Right lobe of liver (tissue), 4 donors: ENCODE measurements around the gene TMPRSS11E.

ENCODE experiments used
- CTCF ChIP-seq, 4 donors: fragments of 200-600 bp in 3 of 4; fragments of 450-650 bp in 1 of 4; IDR thresholded peaks; one replicate each; pipeline versions ENCODE4 v1.5.1 to v1.8.0; 2016 to 2022; ENCODE audit warnings: antibody characterized with exemption in 4 of 4, mild to moderate bottlenecking in 2 of 4
- POLR2A ChIP-seq: fragments of 450-650 bp; IDR thresholded peaks from one replicate; pipeline ENCODE4 v1.6.1; 2017; ENCODE audit warnings: antibody characterized with exemption, mild to moderate bottlenecking
- donor health status: DM: no; HTN: no; CAD: no.
- donor health status: DM: no; HTN: no; CAD: no.
- donor health status: DM: no; HTN: yes; CAD: no.

DNA sequence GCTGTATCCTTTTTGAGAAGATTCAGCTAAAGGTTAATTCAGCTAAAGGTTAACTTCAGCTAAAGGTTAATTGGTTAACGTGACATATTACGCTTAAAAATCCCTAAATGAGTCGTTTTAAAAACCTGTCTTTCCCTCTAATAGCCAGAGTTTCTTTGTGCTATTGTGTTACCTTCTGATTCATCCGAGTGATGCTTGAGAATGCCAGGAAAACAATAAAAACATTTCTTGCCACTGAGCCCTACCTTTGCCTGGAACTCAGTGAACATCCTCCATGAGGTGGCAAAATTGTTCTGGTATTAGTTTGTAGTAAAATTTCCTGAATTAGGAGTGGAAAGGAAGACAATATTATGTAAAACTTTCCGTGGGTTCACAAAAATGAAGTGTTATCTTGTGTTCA, 13.7 kb upstream of the TMPRSS11E start:
- no peak for TF ChIP-seq CTCF (IDR thresholded peaks at IDR 0.05)
- TF ChIP-seq POLR2A = no peak
